Dermis blood vessel endothelial cell (primary cell): ENCODE results near the gene HRH1. TPM values are rescaled to one million over a fixed set of nuclear protein-coding genes. Genes with fewer than 3 reads are reported as not detected.
A peak's percentile ranks its signal among the peaks of the same experiment; 100 is the strongest.
"Not testable (repeated sequence)": the region's sequence is repeated elsewhere in the genome, so short reads cannot be mapped to it uniquely, and the experiment has no call there.

ENCODE experiments used
- DNase-seq: peaks from one replicate; pipeline ENCODE4 v3.0.0; 2010
- total RNA-seq: library from RNA; depleted of rRNA; stranded (reverse); fragments of >200 nt; gene quantifications from 2 replicates; pipeline ENCODE4 v1.2.3, GENCODE V29; 2014

The HRH1 gene
- total RNA-seq, 1 donor from 2014 or later, result 6.1 TPM

DNA sequence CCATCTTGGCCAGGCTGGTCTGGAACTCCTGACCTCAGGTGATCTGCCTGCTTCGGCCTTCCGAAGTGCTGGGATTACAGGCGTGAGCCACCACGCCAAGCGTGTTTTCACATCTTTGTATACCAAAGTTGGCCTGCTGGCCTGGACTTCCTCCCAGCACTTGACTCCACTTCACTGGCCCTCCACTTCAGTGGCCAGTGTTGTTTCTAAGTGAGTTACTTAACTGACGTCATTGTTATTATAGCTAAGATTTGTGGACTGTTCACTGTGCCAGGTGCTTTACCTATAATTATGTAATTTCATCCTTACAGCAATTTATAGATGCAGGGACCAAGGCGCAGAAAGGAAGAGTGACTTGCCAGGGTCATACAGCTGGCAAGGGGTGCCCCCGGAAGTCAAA is 52.0 kb downstream of the HRH1 start:
- DNase-seq, result no peak

DNA sequence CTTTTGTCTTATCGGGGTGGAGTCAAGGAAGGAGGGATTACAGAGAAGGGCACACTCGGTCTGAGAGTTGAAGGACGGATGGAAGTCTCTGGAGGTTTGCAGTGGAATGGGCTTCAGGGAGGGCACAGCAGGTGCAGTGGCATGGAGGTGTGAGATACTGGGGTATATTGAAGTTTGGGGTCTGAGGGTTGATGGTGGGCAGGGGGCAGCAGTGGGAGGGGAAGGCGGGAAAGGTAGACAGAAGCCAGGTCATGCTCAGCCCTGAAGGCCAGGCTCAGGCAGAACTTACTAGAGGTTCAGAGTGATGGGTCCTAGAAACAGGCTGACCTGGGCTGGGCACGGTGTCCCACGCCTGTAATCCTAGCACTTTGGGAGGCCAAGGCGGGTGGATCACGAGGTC is 52.7 kb downstream of the HRH1 start:
- DNase-seq, result no peak

DNA sequence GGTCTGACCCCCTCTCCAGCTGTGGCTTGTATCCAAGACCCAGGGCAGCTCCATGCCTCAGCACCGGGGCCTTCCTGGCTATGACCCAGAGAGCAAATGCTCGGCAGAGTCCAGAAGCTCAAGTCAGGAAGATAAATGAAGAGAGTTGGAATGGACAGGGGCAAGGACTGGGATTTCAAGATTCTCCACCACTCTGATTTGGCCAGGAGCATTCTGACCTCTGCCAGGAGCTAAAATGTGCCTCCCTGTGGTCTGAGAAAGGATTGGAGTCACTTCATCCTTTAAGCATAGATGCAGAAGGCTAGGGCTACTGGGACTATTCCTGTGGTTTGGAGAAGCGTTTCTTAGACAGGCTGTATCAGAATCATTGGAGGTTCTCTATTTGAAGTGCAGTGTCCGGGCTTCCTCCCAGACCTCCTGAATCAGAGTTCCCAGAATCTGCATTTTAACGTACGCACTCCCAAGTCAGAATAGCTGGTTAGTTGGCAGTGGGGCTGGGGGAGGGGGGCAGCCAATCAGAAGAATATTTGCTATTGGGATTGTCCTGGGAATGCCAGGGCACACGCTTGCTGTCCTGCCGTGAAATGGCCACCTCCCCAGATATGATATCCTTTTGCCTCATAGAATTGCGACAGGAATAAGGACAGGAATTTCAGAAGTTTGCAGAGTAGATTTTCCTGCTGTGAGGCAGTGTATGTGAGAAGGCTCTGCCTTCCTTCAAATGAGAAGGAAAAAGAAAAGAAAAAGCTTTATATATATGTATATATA is 57.4 kb downstream of the HRH1 start:
- peak; percentile 52 for DNase-seq

DNA sequence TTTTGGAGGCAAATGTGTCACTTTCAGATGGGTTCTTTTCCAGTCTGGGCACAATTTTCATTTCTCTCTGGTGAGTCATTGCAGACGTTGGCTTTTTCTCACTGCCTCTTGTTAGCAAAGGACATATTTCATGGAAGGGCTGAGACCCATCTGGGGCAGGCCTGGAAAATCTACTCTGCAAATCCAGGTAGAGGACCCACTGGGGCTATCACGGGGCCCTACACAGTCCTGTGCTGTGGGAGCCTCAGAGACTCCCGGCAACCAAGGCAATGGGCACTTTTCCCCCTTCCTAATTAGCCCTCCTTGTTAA is 58.0 kb downstream of the HRH1 start:
- DNase-seq, result no peak

DNA sequence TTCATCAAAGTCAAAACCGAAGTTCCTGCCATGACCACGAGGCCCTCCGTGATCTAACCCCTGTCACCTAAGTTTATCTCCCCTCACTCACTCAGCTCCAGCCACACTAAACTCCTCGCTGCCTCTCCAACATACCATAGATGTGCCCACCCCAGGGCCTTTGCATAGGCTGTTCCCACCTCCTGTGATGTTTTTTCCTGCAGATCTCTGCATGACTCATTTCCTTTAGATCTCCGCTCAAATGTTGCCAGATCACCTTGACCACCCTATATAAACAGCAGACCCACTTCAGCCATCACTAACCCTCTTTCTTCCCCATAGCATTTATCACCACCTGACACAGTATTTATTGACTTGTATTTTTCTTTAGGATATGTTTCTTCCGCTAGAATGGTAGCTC is 58.5 kb downstream of the HRH1 start:
- peak; percentile 70 for DNase-seq

DNA sequence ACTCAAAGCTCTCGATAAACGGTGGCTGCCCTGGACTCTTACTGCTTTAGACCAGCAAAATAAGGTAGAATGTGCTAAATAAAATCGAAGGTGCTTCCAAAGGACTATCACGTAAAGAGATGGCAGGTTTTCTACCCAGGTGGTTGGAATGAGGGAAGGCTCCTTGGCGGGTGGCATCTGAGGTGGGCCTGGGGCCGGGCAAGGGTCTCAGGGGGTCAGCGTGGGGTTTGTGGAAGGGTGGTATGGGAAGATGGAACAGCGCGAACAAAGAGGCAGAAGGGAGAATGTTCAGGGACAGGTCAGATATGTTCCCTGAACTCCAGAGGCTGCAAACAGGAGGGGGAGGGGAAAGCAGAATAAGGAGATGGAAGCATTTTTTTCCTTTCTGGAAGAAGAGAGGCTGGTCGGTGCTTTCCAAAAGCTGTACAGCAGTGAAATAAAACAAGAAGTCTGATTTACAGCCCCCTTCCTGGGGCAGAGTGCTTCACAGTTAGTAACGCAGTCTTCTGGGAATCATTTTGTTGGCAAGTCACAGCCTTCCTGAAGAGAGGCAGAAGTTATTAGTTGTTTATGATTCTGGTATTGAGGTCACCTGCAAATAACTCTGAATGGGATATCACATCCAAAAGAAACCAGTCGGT is 59.6 kb downstream of the HRH1 start:
- DNase-seq, result no peak

DNA sequence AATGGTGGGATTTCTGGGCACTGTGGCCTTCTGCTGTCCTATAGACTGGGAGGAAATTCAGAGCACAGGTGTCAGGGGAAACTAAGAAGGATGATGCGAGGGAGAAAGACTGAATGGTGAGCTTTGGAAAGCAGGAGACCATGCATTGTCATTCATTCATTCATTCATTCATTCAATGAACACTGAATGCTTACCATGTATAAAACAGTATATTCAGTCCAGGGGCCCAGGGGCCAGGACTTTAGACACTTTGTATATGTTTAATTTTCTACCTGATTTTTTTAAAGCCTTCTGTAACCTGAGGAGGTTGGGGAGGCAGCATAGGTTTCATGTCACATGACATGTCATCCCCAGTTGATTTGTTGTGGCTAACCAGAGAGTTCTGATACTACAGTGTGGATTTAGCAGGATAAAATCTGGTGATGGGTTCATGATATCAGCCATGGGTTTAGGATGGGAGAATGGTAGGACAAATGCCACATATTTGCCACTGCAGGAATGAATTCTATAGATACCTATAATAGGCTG is 60.2 kb downstream of the HRH1 start:
- no peak for DNase-seq

DNA sequence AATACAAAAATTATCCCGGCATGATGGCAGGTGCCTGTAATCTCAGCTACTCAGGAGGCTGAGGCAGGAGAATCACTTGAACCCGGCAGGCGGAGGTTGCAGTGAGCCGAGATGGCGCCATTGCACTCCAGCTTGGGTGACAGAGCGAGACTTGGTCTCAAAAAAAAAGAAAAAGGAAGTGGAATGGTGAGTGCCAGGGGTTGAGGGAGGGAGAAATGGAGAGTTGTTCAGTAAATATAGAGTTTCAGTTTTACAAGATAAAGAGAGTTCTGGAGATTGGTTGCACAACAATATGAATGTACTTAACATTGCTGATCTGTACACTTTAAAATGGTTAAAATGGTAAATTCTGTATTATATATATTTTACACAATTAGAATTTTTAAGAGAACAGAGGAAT is 63.1 kb downstream of the HRH1 start:
- DNase-seq, result not testable (repeated sequence)

DNA sequence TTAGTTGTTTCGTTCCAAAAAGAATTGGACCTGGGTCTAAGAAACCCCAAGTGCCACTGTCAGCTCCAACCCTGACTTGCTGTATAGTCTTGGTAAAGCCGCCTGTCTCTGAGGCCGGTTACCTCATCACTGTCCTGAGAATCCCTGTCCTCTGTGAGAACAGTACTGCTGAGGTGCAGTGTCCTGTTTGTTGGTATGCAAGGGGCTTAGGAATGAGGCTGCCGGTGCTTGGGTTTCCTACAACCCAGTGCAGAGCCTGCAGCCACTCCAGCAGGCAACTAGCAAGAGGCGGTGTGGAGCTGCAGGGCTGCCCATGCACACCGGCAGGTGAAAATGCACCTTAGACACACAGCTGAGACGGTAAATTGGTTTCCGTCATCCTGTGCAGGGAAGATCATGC is 65.9 kb downstream of the HRH1 start:
- peak; percentile 39 for DNase-seq

DNA sequence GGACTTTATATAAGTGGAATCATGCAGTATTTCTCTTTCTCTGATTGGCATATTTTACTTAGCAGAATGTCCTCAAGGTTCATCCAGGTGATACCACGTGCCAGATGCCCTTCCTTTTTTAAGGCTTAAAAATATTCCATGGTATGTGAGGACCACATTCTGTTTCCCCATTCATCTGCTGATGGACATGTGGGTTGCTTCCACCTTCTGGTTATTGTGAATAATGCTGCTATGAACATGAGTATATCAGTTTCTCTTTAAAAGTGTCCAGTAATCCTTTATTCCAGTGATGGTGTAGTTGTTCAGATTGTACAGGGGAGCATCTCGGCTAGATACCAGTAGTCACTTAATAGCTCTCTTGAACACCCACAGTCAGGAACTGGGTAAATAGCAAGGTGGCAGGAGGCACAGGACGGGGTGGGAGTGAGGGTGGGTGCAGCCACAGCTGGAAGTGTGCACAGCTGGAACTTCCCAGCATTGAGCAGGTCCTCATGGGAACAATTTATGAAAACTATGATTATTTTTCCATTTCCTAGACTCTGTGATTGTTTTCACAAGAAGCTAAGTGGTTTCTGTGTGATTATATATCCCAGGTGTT is 67.6 kb downstream of the HRH1 start:
- peak; percentile 55 for DNase-seq

DNA sequence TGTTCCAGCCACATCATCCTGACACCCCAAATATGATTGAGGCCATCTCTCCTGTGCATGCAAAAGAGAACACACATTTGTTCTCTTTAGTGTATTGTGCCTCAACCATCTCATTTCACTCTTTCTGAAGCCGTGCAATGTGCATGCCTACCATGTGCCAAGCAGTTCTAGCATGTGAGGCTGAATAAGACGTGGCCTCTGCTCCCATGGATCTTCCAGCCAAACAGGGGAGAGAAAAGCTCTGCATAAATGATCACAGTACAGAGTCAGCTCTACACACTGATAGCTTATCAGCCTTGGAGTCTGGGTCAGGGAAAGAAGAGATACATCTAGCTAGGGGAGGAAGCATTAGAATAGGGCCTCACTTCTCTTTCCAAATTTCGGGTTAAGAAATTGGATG is 69.7 kb downstream of the HRH1 start:
- DNase-seq, result no peak

DNA sequence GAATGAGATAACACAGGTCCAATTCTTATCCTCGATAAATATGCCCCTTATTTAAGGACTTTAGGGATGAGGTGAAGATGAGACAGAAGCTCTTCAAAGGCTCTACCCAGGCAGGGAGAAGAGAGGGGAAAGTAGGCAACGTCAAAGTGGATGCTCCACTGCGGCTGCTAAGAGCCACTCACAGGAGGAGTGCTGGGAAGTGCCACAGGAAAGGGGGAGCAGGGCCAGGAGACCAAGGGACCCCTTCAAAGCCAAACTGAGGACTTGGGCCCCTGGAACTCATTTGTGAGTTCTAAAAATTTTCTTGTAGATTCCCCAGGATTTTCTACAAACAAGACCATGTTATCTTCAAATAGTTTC is 70.6 kb downstream of the HRH1 start:
- DNase-seq, result peak; percentile 23

DNA sequence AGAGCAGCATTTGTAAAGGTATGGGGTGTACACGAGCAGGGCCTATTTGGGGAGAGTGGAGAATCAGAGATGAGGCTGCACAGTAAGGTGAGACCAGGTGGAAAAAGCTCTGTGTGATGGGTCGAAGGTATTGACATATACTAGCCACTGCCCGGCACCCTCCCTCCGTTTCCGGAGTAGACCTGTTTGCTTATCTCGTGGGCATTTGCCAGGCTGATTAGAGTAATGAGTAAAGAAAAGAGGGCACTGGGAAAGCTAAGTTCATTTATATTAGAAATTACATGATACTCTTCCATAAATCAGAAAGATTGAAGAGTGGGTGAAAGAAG is 71.7 kb downstream of the HRH1 start:
- DNase-seq, result no peak

DNA sequence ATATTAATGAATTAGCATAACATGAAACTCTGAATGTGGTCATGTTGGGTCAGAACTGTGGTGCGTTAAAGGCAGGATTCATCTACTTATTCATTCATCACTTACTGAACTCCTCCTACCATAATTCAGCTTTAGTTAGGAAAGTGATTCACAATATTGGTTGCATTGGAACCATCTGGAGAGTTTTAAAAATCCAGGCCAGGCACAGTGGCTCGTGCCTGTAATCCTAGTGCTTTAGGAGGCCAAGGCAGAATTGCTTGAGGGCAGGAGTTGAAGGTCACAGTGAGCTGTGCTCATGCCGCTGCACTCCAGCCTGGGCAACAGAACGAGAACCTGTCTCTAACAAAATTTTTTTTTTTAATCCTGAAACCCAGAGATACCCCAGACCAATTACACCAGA is 73.7 kb downstream of the HRH1 start:
- no peak for DNase-seq

DNA sequence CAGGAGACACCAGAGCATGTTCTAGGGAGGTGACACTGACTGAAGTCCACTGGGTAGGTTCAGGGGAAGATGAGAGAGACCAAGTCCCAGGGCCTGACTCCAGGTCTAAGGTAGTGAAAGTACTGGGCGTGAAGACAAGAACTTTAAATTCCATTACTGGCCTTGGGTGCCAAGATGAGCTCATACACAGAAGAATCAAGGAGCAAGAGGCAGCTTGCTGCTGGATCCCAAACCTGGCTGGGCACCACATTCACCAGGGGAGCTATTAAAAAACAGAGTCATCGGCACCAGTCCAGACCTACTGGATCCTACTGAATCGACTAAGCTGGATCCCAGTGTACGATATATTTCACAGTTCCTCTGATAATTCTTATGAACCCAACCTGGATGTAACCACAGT is 75.8 kb downstream of the HRH1 start:
- DNase-seq, result no peak

DNA sequence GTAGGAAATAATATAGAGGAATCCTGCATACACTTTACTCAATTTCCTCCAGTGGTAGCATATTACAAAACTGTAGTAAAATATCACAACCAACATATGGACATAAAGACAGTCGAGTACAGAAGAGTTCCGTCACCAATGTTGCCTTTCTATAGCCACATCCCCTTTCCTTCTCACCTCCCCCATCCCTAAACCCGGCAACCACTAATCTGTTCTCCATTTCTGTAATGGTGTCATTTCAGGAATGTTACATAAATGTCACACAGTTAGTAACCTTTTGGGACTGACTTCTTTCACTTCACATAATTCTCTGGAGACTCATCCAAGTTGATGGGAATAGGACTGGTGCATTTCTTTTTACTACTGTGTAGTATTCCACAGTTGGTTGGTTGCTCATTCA is 76.5 kb downstream of the HRH1 start:
- no peak for DNase-seq

DNA sequence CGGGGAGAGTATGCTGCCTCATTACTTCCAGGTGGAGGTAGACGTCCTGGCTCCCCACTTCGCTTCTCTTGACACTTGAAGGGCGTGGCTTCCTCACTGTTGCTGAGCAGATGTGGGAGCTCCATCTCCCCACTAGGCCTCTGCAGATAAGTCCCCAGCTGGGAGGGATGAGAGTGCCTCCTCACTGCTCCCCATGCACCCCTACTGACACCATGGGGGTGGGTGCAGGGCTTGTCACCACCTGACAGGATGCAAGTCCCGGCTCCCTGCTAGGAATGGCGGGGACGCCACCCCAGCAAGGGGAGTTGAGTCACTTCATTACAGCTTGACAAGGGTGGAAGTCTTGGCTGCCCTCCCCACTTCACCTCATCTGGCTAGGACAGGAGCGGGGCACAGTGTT is 81.1 kb downstream of the HRH1 start:
- DNase-seq, result no peak

DNA sequence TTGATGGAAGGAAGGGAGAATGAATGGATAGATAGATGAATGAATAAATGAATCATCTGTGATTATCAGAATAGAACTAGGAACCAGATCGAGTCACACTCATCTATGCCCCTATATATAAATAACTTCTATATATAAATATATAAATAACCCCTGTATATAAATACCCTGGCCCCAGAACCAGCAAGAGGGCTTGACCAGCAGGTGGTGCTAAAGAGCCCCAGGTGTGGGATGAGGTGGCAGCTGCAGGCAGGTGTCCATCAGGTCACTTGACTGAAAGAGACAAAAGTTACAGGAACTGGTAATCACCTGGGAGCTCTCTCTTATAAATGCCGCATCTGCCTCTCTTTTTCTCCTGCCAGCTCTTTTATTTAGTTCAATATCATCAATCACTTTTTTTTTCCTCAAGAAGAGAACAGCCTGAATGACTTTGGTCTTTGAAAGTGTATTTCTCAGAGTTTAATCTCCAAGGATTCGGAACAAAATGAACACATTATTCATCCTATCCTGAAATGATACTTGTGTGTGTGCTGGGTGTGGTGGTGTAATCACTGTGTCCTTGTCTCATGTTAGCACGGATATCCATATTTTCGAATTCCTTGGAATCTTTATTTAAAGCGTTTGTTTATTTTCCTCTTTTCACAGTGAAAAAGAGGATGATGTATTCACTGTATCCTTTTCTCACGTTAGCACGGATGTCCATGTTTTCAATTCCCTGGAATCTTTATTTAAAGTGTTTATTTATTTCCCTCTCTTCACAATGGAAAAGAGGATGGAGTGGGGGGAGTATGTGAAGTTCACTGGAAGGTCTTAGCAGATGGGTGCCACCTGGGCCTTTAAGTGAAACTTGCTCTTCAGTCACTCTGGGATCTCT is 82.5 kb downstream of the HRH1 start:
- peak; percentile 77 for DNase-seq

DNA sequence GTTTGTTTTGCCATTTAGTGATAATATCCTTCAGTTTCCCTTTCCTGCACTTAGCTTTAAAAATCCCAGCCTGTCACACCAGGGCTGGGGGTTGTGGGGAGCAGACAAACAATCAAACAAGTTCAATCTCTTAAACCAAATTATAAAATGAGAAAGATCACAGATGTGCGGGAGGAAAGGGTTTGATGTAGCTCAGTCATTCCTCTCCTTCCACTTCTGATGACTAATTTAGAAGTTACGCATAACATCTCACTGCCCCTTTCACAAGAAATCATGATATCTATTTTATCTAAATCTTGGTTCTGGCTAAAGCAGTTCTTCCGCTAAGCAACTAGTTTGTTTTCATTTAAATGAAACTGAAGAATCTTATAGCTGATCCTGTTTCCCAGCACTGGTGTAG is 83.8 kb downstream of the HRH1 start:
- peak; percentile 81 for DNase-seq

DNA sequence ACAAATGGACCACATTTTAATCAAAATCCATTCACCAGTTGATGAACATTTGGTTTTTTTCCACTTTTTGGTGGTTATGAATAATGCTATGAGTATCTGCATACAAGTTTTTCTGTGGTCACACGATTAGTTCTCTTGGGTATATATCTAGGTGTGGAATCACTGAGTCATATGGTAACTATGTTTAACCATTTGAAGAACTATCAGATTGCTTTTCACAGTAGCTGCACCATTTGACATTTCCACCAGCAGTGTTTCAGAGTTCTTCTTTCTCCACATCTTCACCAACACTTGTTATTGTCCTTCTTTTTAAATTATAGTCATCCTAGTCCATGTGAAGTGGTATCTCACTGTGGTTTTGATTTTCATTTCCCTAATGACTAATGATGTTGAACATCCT is 84.6 kb downstream of the HRH1 start:
- DNase-seq, result peak; percentile 47

DNA sequence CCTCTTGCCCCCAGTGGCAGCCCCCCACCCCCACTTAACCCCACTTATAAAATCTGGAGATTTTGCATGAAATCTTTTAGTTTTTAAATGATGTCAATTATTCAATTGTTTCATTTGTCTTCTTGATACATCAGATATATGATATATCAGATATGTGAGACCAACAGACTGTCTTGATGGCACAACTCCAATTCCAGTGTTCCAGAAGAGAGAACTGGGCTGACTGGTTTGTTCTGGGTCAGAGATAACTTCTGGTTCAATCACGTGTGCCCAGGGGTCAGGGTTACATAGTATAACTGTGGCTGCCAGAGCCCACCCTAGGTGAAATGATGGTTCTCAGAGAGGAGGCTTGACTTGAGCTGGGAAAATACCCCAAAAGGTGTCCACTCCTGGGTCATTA is 85.5 kb downstream of the HRH1 start:
- DNase-seq, result no peak

DNA sequence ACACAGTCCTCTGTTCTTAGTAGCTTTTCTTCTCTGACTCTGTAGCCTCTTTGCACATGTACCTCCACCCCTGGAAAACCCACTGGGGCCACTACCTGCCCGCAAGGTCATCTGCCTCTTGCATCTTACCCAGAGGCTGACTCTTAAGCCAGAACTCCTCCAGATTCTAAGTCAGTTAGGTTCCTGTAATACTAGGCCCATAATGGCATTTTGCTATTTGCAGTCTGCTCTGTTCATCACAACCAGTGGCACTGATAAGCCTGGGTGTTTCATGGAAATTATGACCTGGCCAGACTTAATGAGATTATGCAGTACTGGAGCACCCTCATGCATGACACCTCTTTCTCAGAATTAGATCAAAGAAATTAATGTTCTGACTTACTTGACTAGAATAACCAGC is 86.2 kb downstream of the HRH1 start:
- no peak for DNase-seq

DNA sequence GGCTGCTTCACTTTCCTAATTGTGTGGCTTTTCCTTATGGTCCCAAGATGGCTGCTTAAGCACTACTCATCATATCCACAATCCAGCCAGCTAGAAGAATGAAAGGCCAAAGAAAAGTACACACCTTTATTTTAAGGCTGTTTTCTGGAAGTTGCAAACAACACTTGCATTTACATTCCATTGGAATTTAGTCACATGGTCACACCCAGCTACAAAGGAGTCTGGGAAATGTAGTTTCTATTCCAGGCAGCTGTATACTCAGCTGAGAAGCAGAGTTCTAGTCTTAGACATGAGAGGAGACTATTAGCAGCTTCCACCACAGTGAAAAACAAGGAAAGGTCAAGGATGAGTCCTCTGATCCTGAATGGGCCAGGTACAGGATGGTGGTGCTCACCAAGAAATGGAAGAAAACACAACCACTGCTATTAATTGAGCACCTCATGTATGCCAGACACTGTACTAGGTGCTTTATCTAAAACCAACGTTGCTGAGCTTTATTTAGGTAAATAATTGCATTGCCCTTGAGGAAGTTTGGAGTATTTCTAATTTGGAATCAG is 89.9 kb downstream of the HRH1 start:
- DNase-seq, result peak; percentile 39
